Measurements from ENCODE around the gene SNX3.

SNX3 gene

GRCh38 chr6:108175592-108176279 is 85.1 kb downstream of the SNX3 start:
- no peak overlapping the region for H3K9ac ChIP-seq (ENCODE audit: low read length)

GRCh38 chr6:108175176-108175591 is 85.7 kb downstream of the SNX3 start:
- no peaks in the 10 kb centered on the region for H3K9me3 ChIP-seq (ENCODE audit: insufficient read depth, low read length)
- H3K79me2 ChIP-seq (ENCODE audit: low read length), result no peaks in the 10 kb centered on the region
- no peaks in the 10 kb centered on the region for H3K4me1 ChIP-seq (ENCODE audit: low read length)
- H3K9ac ChIP-seq (ENCODE audit: low read length), result no peak overlapping the region
- no peaks in the 10 kb centered on the region for H4K20me1 ChIP-seq (ENCODE audit: insufficient read depth, low read length)
- H3K4me3 ChIP-seq (ENCODE audit: low read length), result no peak overlapping the region
- H3K27ac ChIP-seq (ENCODE audit: low read length), result no peak overlapping the region
- TF ChIP-seq EZH2phosphoT487 (IDR thresholded peaks at IDR 0.05; ENCODE audit: low read depth), result no peak
- no peak for TF ChIP-seq CTCF (IDR thresholded peaks at IDR 0.05; ENCODE audit: low read depth, low read length)
- no peak overlapping the region for H3K4me2 ChIP-seq (ENCODE audit: low read length)
- no peaks in the 10 kb centered on the region for H3K27me3 ChIP-seq (ENCODE audit: low read depth, low read length)
- no peak overlapping the region for H2AFZ ChIP-seq (ENCODE audit: low read depth, low read length)
- no peaks in the 10 kb centered on the region for H3K36me3 ChIP-seq (replicated peaks; ENCODE audit: low read depth, low read length)

More at GRCh38 chr6:108175592-108176279, 85.1 kb downstream of the SNX3 start:
- no peaks in the 10 kb centered on the region for H3K9me3 ChIP-seq (ENCODE audit: insufficient read depth, low read length)
- H3K4me2 ChIP-seq (ENCODE audit: low read length), result no peak overlapping the region
- H3K36me3 ChIP-seq (replicated peaks; ENCODE audit: low read depth, low read length), result no peaks in the 10 kb centered on the region
- TF ChIP-seq CTCF (IDR thresholded peaks at IDR 0.05; ENCODE audit: low read depth, low read length) (no peak), EZH2phosphoT487 (IDR thresholded peaks at IDR 0.05; ENCODE audit: low read depth) (no peak)
- no peaks in the 10 kb centered on the region for H3K79me2 ChIP-seq (ENCODE audit: low read length)
- no peak overlapping the region for H3K4me3 ChIP-seq (ENCODE audit: low read length)
- H4K20me1 ChIP-seq (ENCODE audit: insufficient read depth, low read length), result no peaks in the 10 kb centered on the region
- H2AFZ ChIP-seq (ENCODE audit: low read depth, low read length), result no peak overlapping the region
- no peaks in the 10 kb centered on the region for H3K4me1 ChIP-seq (ENCODE audit: low read length)
- no peaks in the 10 kb centered on the region for H3K27me3 ChIP-seq (ENCODE audit: low read depth, low read length)
- no peak overlapping the region for H3K27ac ChIP-seq (ENCODE audit: low read length)

- H2AFZ ChIP-seq (ENCODE audit: low read depth, low read length), result no peak overlapping the region
- no peaks in the 10 kb centered on the region for H3K36me3 ChIP-seq (replicated peaks; ENCODE audit: low read depth, low read length)
- TF ChIP-seq EZH2phosphoT487 (IDR thresholded peaks at IDR 0.05; ENCODE audit: low read depth) (no peak), CTCF (IDR thresholded peaks at IDR 0.05; ENCODE audit: low read depth, low read length) (no peak)
- no peaks in the 10 kb centered on the region for H4K20me1 ChIP-seq (ENCODE audit: insufficient read depth, low read length)
- no peaks in the 10 kb centered on the region for H3K79me2 ChIP-seq (ENCODE audit: low read length)
- H3K4me2 ChIP-seq (ENCODE audit: low read length), result no peak overlapping the region
- H3K9ac ChIP-seq (ENCODE audit: low read length), result no peak overlapping the region
- H3K27me3 ChIP-seq (ENCODE audit: low read depth, low read length), result no peaks in the 10 kb centered on the region
- H3K4me1 ChIP-seq (ENCODE audit: low read length), result no peaks in the 10 kb centered on the region
- H3K4me3 ChIP-seq (ENCODE audit: low read length), result no peak overlapping the region
- H3K27ac ChIP-seq (ENCODE audit: low read length), result no peak overlapping the region
- H3K9me3 ChIP-seq (ENCODE audit: insufficient read depth, low read length), result no peaks in the 10 kb centered on the region
Measured at GRCh38 chr6:108174371-108175175, 86.3 kb downstream of the SNX3 start.

GRCh38 chr6:108171918-108172516 is 88.8 kb downstream of the SNX3 start:
- Histone ChIP-seq H3K27me3 (ENCODE audit: low read depth, low read length) (no peaks in the 10 kb centered on the region), H3K9me3 (ENCODE audit: insufficient read depth, low read length) (no peaks in the 10 kb centered on the region), H3K4me3 (ENCODE audit: low read length) (no peak overlapping the region), H3K9ac (ENCODE audit: low read length) (no peak overlapping the region), H3K27ac (ENCODE audit: low read length) (no peak overlapping the region), H3K36me3 (replicated peaks; ENCODE audit: low read depth, low read length) (no peaks in the 10 kb centered on the region), H3K4me2 (ENCODE audit: low read length) (no peak overlapping the region), H2AFZ (ENCODE audit: low read depth, low read length) (no peak overlapping the region), H3K4me1 (ENCODE audit: low read length) (no peaks in the 10 kb centered on the region), H3K79me2 (ENCODE audit: low read length) (no peaks in the 10 kb centered on the region), H4K20me1 (ENCODE audit: insufficient read depth, low read length) (no peaks in the 10 kb centered on the region)
- TF ChIP-seq EZH2phosphoT487 (IDR thresholded peaks at IDR 0.05; ENCODE audit: low read depth) (no peak), CTCF (IDR thresholded peaks at IDR 0.05; ENCODE audit: low read depth, low read length) (no peak)
